CD14-positive monocyte (primary cell): Measurements from ENCODE around the gene PPP6C. TPM values are rescaled to one million over a fixed set of nuclear protein-coding genes. Genes with fewer than 3 reads are reported as not detected.

Source experiments
- DNase-seq, 3 donors: peaks; one replicate each; pipeline ENCODE4 v3.0.0-alpha.2; 2011 to 2022
- H2AFZ ChIP-seq: 2 replicates; pipeline ENCODE4 v1.6.0; 2012; ENCODE audit warnings: mild to moderate bottlenecking, low read depth, low read length, inconsistent platforms; ENCODE audit not compliant: insufficient read depth, poor library complexity, severe bottlenecking
- H3K27ac ChIP-seq, 2 donors: 1 replicate in 1 of 2; 2 replicates in 1 of 2; pipeline ENCODE4 v1.5.1; 2012 to 2013; ENCODE audit warnings: low read length in 2 of 2, control low read depth in 1 of 2, inconsistent platforms in 1 of 2, low read depth in 1 of 2, mild to moderate bottlenecking in 1 of 2
- H3K27me3 ChIP-seq, 2 donors: one replicate each; pipeline versions ENCODE4 v1.6.0 to v1.6.1; 2011 to 2013; ENCODE audit warnings: low read length in 2 of 2; ENCODE audit not compliant: control insufficient read depth in 2 of 2, insufficient read depth in 2 of 2
- H3K36me3 ChIP-seq, 2 donors: replicated peaks in 1 of 2; 1 replicate in 1 of 2; 2 replicates in 1 of 2; pipeline versions ENCODE4 v1.5.1 to v1.6.1; 2012 to 2013; ENCODE audit warnings: low read length in 2 of 2, control low read depth in 1 of 2, inconsistent platforms in 1 of 2, mild to moderate bottlenecking in 1 of 2; ENCODE audit not compliant: insufficient read depth in 2 of 2, control insufficient read depth in 1 of 2
- H3K4me1 ChIP-seq, 2 donors: 1 replicate in 1 of 2; 2 replicates in 1 of 2; pipeline versions ENCODE4 v1.5.1 to v1.6.1; 2012 to 2013; ENCODE audit warnings: low read length in 2 of 2, control low read depth in 1 of 2, inconsistent platforms in 1 of 2, mild to moderate bottlenecking in 1 of 2, moderate library complexity in 1 of 2; ENCODE audit not compliant: insufficient read depth in 2 of 2, control insufficient read depth in 1 of 2
- H3K4me2 ChIP-seq: replicated peaks from 2 replicates; pipeline ENCODE3; 2012; ENCODE audit warnings: low read length, moderate library complexity, mild to moderate bottlenecking; ENCODE audit not compliant: poor library complexity, severe bottlenecking; ENCODE audit errors: extremely low read depth
- H3K4me3 ChIP-seq, 3 experiments: fragments of 200-600 bp in 1 of 3; sonication (generic) in 1 of 3; replicated peaks in 1 of 3; 1 replicate in 2 of 3; 2 replicates in 1 of 3; pipeline ENCODE4 v1.5.1; 2011 to 2013; ENCODE audit warnings: low read length in 3 of 3, mild to moderate bottlenecking in 3 of 3, control low read depth in 2 of 3, low read depth in 2 of 3, inconsistent platforms in 1 of 3, moderate library complexity in 1 of 3
- H3K79me2 ChIP-seq: 2 replicates; pipeline ENCODE4 v1.6.0; 2012; ENCODE audit warnings: mild to moderate bottlenecking, control low read depth, inconsistent platforms, low read length, moderate library complexity; ENCODE audit not compliant: insufficient read depth
- H3K9ac ChIP-seq: 2 replicates; pipeline ENCODE4 v1.6.0; 2017; ENCODE audit warnings: low read length, mild to moderate bottlenecking; ENCODE audit not compliant: insufficient read depth, poor library complexity, severe bottlenecking
- H3K9me3 ChIP-seq, 2 donors: replicated peaks in 1 of 2; 1 replicate in 1 of 2; 2 replicates in 1 of 2; pipeline versions ENCODE4 v1.5.1 to v1.6.1; 2012 to 2013; ENCODE audit warnings: low read length in 2 of 2, control low read depth in 1 of 2; ENCODE audit not compliant: control insufficient read depth in 1 of 2, insufficient read depth in 1 of 2
- H4K20me1 ChIP-seq: 2 replicates; pipeline ENCODE4 v1.6.0; 2012; ENCODE audit warnings: mild to moderate bottlenecking, low read length, control low read depth, moderate library complexity; ENCODE audit not compliant: insufficient read depth
- H3K27ac Mint-ChIP-seq, 7 donors: one replicate each; pipeline ENCODE4 v1.8.0; 2020; ENCODE audit warnings: mild to moderate bottlenecking in 7 of 7, mixed read lengths in 7 of 7, moderate library complexity in 6 of 7, inconsistent platforms in 2 of 7
- H3K27me3 Mint-ChIP-seq, 3 donors: one replicate each; pipeline ENCODE4 v1.8.0; 2021 to 2022; ENCODE audit warnings: low read depth in 3 of 3, mild to moderate bottlenecking in 3 of 3, mixed read lengths in 3 of 3, moderate library complexity in 3 of 3, inconsistent platforms in 1 of 3
- H3K36me3 Mint-ChIP-seq, 2 donors: one replicate each; pipeline ENCODE4 v1.8.0; 2020; ENCODE audit warnings: mixed read lengths in 2 of 2, inconsistent platforms in 1 of 2, mild to moderate bottlenecking in 1 of 2
- H3K4me1 Mint-ChIP-seq: one replicate; pipeline ENCODE4 v1.8.0; 2020; ENCODE audit warnings: mild to moderate bottlenecking, mixed read lengths
- H3K4me3 Mint-ChIP-seq, 2 donors: one replicate each; pipeline ENCODE4 v1.8.0; 2020; ENCODE audit warnings: mild to moderate bottlenecking in 2 of 2, mixed read lengths in 2 of 2, moderate library complexity in 1 of 2
- H3K9me3 Mint-ChIP-seq, 7 donors: one replicate each; pipeline ENCODE4 v1.8.0; 2020 to 2022; ENCODE audit warnings: mixed read lengths in 7 of 7, mild to moderate bottlenecking in 6 of 7, moderate library complexity in 6 of 7, inconsistent platforms in 2 of 7
- WGBS: methylation state at CpG from one replicate; pipeline ENCODE4 v1.1.5; 2013; ENCODE audit warnings: missing lambda C conversion rate; ENCODE audit not compliant: insufficient coverage; 5-methylcytosine and 5-hydroxymethylcytosine counted together
- intact Hi-C, 2 donors: fragments of 100-400 bp; cut with micrococcal nuclease; formaldehyde crosslinking; loops; one replicate each; pipeline versions ENCODE4 v1.15.0 to v1.15.1; 2023
- polyA plus RNA-seq, 3 donors: library from polyadenylated mRNA; depleted of rRNA in 1 of 3; unstranded in 2 of 3; stranded (reverse) in 1 of 3; fragments of 300-500 nt in 2 of 3; fragments of >200 nt in 1 of 3; fragmentation: Illumina TruSeq in 2 of 3; gene quantifications; 1 replicate in 2 of 3; 2 replicates in 1 of 3; pipeline ENCODE4 v1.2.3, GENCODE V29; 2012 to 2021
- TF ChIP-seq, protein P1 (sequence below): fragments of 200-600 bp; IDR thresholded peaks from one replicate; pipeline ENCODE4 v1.8.0; 2022; ENCODE audit warnings: antibody characterized with exemption, mild to moderate bottlenecking

Gene PPP6C
- polyA plus RNA-seq, 3 donors, result 20.0 to 48.1 (median 36.9) TPM

DNA sequence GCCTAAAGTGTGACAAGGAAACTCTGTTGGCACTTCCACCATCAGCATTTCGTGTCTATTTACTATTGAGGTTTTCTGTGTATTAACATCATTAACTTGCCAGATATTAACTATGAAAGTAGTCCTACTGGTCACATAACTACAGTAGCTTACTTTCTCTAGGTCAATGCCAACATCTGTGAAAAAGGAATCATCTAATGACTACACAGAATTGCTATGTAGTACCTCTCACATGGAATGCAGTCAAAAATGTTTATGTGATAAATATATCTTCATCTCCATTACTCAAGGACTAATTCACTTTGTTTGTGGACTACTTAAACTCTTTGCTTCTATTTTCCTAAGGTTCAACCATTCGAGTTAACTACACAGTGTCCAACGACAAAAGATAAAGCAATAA lies 48.4 kb downstream of the PPP6C start:
- H3K4me1 ChIP-seq, result peaks cover 12 to 14% of the 10 kb centered on the region in 2 donors
- no peak overlapping the region for H3K9ac ChIP-seq
- peaks cover 19% of the 10 kb centered on the region for H3K4me1 Mint-ChIP-seq
- no peak overlapping the region for H3K4me3 ChIP-seq
- peaks cover 0 to 7% of the 10 kb centered on the region in 2 donors for H3K36me3 Mint-ChIP-seq
- H3K79me2 ChIP-seq, result peaks cover 4% of the 10 kb centered on the region
- TF ChIP-seq, protein P1, sequence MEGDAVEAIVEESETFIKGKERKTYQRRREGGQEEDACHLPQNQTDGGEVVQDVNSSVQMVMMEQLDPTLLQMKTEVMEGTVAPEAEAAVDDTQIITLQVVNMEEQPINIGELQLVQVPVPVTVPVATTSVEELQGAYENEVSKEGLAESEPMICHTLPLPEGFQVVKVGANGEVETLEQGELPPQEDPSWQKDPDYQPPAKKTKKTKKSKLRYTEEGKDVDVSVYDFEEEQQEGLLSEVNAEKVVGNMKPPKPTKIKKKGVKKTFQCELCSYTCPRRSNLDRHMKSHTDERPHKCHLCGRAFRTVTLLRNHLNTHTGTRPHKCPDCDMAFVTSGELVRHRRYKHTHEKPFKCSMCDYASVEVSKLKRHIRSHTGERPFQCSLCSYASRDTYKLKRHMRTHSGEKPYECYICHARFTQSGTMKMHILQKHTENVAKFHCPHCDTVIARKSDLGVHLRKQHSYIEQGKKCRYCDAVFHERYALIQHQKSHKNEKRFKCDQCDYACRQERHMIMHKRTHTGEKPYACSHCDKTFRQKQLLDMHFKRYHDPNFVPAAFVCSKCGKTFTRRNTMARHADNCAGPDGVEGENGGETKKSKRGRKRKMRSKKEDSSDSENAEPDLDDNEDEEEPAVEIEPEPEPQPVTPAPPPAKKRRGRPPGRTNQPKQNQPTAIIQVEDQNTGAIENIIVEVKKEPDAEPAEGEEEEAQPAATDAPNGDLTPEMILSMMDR, result no peak
- no peak overlapping the region for H3K4me2 ChIP-seq
- no CpG with 5 or more reads among the region's 3 CpGs for WGBS
- H3K4me3 Mint-ChIP-seq, result no peak overlapping the region
- DNase-seq, result no peak
- intact Hi-C loops, result loop anchor here (5.0 to 10.0 kb wide), 4 partner anchors 199 to 369 kb away; partner anchors contain the start of genes NR6A1 (in 2 of the 2), ARPC5L (in 1 of the 2), GOLGA1 (in 1 of the 2) and OLFML2A (in 1 of the 2)
- no peaks in the 10 kb centered on the region for H3K36me3 ChIP-seq
- no peaks in the 10 kb centered on the region for H3K27me3 ChIP-seq
- H3K27ac Mint-ChIP-seq, result no peak overlapping the region
- H4K20me1 ChIP-seq, result no peaks in the 10 kb centered on the region
- no peak overlapping the region for H2AFZ ChIP-seq
- H3K27me3 Mint-ChIP-seq, result peaks cover 0 to 3% (median under 1%) of the 10 kb centered on the region in 3 donors
- no peaks in the 10 kb centered on the region for H3K9me3 ChIP-seq
- H3K9me3 Mint-ChIP-seq, result peaks cover 0 to 2% (median 0%) of the 10 kb centered on the region in 7 donors
- H3K27ac ChIP-seq, result no peak overlapping the region

GRCh38 chr9:125140576-125140975 lies 49.0 kb downstream of the PPP6C start:
- peaks cover 0 to 7% of the 10 kb centered on the region in 2 donors for H3K36me3 Mint-ChIP-seq
- Histone ChIP-seq H3K79me2 (peaks cover 4% of the 10 kb centered on the region), H2AFZ (no peak overlapping the region), H3K4me3 (no peak overlapping the region), H4K20me1 (no peaks in the 10 kb centered on the region), H3K9ac (no peak overlapping the region), H3K36me3 (no peaks in the 10 kb centered on the region), H3K9me3 (no peaks in the 10 kb centered on the region), H3K4me2 (no peak overlapping the region), H3K4me1 (peaks cover 12 to 14% of the 10 kb centered on the region in 2 donors), H3K27me3 (no peaks in the 10 kb centered on the region), H3K27ac (no peak overlapping the region)
- H3K4me1 Mint-ChIP-seq, result peaks cover 19% of the 10 kb centered on the region
- peaks cover 0 to 3% (median 0%) of the 10 kb centered on the region in 3 donors for H3K27me3 Mint-ChIP-seq
- intact Hi-C loops, result loop anchor here (5.0 to 10.0 kb wide), 4 partner anchors 198 to 368 kb away; partner anchors contain the start of genes NR6A1 (in 2 of the 2), ARPC5L (in 1 of the 2), GOLGA1 (in 1 of the 2) and OLFML2A (in 1 of the 2)
- no CpG with 5 or more reads among the region's 1 CpG for WGBS
- no peak overlapping the region for H3K4me3 Mint-ChIP-seq
- TF ChIP-seq, protein P1, result no peak
- peaks cover 0 to 2% (median 0%) of the 10 kb centered on the region in 7 donors for H3K9me3 Mint-ChIP-seq
- no peak overlapping the region for H3K27ac Mint-ChIP-seq
- DNase-seq, result no peak
